Endometrium (tissue), 2 donors: Measurements from ENCODE around the gene WRAP53.

Source experiments
- FAIRE-seq: peaks from 2 replicates; lab custom pipeline; 2012; peaks lifted over from hg19 to GRCh38; lab: Jason Lieb, UNC
- donor health status: control.
- donor health status: control.

The WRAP53 gene

DNA sequence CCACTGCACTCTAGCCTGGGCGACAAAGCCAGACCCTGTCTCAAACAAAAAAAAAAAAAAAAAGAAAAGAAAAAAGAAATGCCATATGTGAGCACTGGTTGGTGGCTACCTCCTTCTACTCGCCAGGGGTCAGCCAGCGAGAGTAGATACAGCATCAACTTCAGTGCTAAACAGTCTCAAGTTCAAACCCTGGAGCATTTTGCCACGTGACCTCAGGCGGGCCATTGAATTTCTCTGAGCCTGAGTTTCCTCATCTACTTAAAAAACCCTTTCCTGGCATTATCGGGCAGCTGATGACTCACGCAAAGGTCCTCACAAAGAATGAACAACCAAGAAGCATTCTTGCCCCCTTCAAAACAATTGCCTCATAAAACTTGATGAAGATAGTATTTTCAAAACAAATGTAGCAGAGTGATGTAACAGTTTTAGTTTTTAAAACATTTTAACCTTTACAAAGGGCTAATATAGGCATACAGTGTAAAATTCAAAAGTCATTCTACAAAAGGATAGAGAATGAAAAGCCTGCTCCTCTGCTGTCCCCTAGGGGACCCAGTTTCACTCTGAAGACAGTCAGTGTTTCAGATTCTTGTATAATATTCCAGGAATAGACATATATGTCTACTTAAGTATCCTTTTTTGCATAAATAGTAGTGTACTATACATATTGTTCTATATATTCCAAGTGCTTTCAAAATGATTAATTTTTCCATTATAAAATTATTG is 57.6 kb downstream of the WRAP53 start:
- FAIRE-seq: no peak

DNA sequence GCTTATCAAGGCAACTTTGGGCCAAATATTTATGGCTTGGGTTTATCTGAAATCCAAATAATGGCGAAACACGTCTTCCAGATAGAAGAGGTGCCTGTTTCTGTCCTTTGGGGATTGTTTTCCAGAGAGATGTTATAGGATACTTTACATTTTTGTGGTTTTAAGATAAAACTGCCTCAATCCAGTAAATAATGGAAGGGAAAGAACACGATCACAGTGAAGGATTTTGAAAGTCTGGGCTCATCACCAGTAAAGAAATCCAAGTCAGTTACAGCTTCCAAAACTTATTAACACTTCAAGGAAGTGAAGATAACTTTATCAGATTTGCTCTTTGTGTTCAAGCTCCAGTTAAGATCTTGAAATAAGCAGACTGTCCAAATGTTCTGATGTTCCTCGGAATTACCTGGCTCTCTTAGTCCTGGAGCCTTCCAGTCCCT is 59.4 kb downstream of the WRAP53 start:
- no peak for FAIRE-seq

DNA sequence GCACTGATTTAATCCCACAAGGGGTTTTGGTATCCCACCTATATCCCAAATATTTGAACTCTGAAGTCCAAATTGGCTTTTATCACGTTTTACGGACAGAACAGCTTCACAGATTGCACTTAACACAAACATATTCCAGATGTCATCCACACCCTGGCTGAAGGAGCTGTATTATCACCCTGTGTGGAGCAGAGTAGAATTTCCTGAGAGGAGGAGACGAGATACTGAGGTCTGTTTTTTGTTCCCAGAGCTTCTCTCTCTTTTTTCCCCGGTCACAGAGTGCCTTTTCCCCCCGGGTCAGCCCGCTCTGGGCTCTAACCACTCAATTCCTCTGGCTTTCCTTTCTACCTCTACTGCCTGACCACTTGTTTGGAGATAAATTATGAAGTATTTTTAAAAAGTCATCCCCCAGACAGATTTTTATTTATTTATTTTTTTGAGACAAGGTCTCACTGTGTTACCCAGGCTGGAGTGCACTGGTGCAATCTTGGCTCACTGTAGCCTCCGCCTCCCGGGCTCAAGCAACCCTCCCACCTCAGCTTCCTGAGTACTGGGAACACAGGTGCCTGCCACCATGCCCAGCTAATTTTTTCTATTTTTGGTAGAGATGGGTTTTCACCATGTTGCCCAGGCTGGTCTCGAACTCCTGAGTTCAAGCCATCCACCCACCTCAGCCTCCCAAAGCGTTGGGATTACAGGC is 59.9 kb downstream of the WRAP53 start:
- no peak for FAIRE-seq

DNA sequence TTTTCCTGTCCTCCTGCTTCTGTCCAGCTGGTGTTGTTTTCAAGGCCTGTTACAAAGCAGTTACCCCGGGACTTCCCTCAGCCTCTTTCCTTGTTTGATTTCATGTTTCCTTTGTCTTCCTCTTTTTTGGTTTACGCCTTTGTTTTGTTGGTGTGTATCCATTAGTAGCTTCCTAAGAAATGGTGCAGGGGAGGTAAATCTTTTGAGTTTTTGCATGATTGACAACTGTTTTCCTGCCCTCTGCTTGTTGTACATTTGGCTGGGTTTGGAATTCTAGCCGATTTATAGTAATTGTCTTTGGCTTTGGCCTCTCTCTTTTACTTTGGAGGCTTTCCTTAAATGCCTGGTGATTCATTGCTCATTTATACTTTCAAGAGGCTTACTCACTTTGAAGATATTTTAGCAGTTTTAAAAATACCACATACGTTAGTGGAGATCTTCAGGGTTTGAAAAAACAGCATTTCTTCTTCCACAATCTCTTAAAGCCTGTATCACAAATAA is 62.1 kb downstream of the WRAP53 start:
- FAIRE-seq: no peak
